Panc1 (cell line): ENCODE data around the gene EIF2B2. TPM values are rescaled to one million over a fixed set of nuclear protein-coding genes. Genes with fewer than 3 reads are reported as not detected.

ENCODE experiments used
- ATAC-seq: fragments of 200-7000 bp; cut with Tn5 transposase; 2 replicates; pipeline ENCODE4 v1.9.1; 2020; ENCODE audit warnings: mild to moderate bottlenecking, moderate library complexity
- BruUV-seq: library from RNA; stranded (reverse); fragments of 400-500 nt; replicated peaks from 2 replicates; lab custom pipeline; 2021; lab: Mats Ljungman, UMichigan
- CTCF ChIA-PET: fragments of 300-600 bp; sonication (Branson Sonifier 250); formaldehyde crosslinking; loops from one replicate; lab custom pipeline; 2022; ENCODE audit warnings: antibody characterized with exemption; lab: Charles Lee
- POLR2A ChIA-PET: fragments of 300-600 bp; sonication (Branson Sonifier 250); formaldehyde crosslinking; loops from one replicate; lab custom pipeline; 2022; ENCODE audit warnings: antibody characterized with exemption; lab: Charles Lee
- DNase-seq: peaks from one replicate; pipeline ENCODE4 v3.0.0-alpha.2; 2010; ENCODE audit warnings: low read depth, low spot score
- H3K27ac ChIP-seq: 2 replicates; pipeline ENCODE4 v1.5.1; 2011; ENCODE audit warnings: mild to moderate bottlenecking, low read length, inconsistent platforms
- H3K27me3 ChIP-seq: fragments of 200-500 bp; sonication (Bioruptor generic); 2 replicates; pipeline ENCODE4 v1.6.0; 2014; ENCODE audit warnings: low read length, inconsistent platforms; ENCODE audit not compliant: control insufficient read depth, insufficient read depth
- H3K36me3 ChIP-seq: fragments of 200-500 bp; sonication (Bioruptor generic); 2 replicates; pipeline ENCODE4 v1.5.1; 2014; ENCODE audit warnings: inconsistent platforms, mild to moderate bottlenecking, low read length, moderate library complexity; ENCODE audit not compliant: control insufficient read depth, insufficient read depth
- H3K4me1 ChIP-seq: 2 replicates; pipeline ENCODE4 v1.5.1; 2011; ENCODE audit warnings: inconsistent platforms, mild to moderate bottlenecking, low read length, moderate library complexity; ENCODE audit not compliant: control insufficient read depth, insufficient read depth
- H3K4me3 ChIP-seq, 2 experiments: 2 replicates each; pipeline ENCODE4 v1.5.1; 2011 to 2012; ENCODE audit warnings: low read depth in 2 of 2, low read length in 2 of 2, mild to moderate bottlenecking in 2 of 2, inconsistent platforms in 1 of 2, moderate library complexity in 1 of 2
- H3K9me3 ChIP-seq: fragments of 200-500 bp; sonication (Bioruptor generic); 2 replicates; pipeline ENCODE4 v1.5.1; 2014; ENCODE audit warnings: low read depth, mild to moderate bottlenecking, inconsistent platforms, low read length, moderate library complexity; ENCODE audit not compliant: control insufficient read depth, insufficient read depth
- POLR2AphosphoS5 ChIP-seq: IDR thresholded peaks from 2 replicates; pipeline ENCODE4 v1.6.1; 2012; ENCODE audit warnings: mild to moderate bottlenecking, low read depth, low read length, moderate library complexity
- SIN3A ChIP-seq: IDR thresholded peaks from 2 replicates; pipeline ENCODE4 v1.6.1; 2012; ENCODE audit warnings: low read depth, mild to moderate bottlenecking, low read length, moderate library complexity, borderline replicate concordance; ENCODE audit not compliant: insufficient read depth
- TCF7L2 ChIP-seq: IDR thresholded peaks from 2 replicates; pipeline ENCODE4 v1.6.1; 2011; ENCODE audit warnings: mild to moderate bottlenecking, low read depth, low read length, inconsistent platforms
- in situ Hi-C: cut with HindIII; loops from 2 replicates; pipeline ENCODE4 v1.10.0; 2016; ENCODE audit warnings: low sequenced_read_pairs, low pct_unique_long_range_greater_than_20kb
- intact Hi-C: fragments of 100-400 bp; cut with micrococcal nuclease; formaldehyde crosslinking; loops from one replicate; pipeline ENCODE4 v1.10.0; 2022; ENCODE audit not compliant: unreplicated experiment
- total RNA-seq: library from RNA; stranded (reverse); gene quantifications from one replicate; pipeline ENCODE4 v1.2.1, GENCODE V29; 2021; ENCODE audit not compliant: unreplicated experiment
- TF ChIP-seq, protein P1 (sequence below): fragments of 450-650 bp; IDR thresholded peaks from 2 replicates; pipeline ENCODE4 v1.5.1; 2017; ENCODE audit warnings: mild to moderate bottlenecking
- TF ChIP-seq, protein P2 (sequence below), 2 experiments: IDR thresholded peaks; 2 replicates each; pipeline ENCODE4 v1.6.1; 2011 to 2012; ENCODE audit warnings: low read depth in 2 of 2, control low read depth in 1 of 2, low read length in 1 of 2, mild to moderate bottlenecking in 1 of 2, moderate library complexity in 1 of 2; ENCODE audit not compliant: insufficient read depth in 1 of 2

Gene EIF2B2
- total RNA-seq, 1 experiment from 2014 or later = 37.5 TPM

DNA sequence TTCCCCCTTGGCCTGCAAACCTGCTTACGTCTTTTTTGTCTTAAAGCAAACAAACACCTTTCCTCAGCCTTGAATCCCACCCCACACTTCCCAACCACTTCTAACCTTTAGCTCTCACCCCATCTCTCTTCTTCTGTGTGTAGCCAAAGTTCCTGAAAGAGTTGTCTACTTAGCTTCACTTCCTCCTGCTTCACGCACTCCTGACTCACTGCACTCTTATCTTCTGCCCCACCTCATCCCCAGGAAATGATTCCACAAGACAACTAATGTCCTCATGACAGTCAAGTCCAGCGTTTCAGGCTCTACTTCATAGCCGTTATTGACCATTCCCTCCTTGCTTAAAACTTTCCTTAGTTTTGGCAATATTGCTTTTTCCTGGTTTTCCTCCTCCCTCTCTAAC is 22.4 kb downstream of the EIF2B2 start:
- DNase-seq (no peak), ATAC-seq (no peak)
- TF ChIP-seq, protein P1, sequence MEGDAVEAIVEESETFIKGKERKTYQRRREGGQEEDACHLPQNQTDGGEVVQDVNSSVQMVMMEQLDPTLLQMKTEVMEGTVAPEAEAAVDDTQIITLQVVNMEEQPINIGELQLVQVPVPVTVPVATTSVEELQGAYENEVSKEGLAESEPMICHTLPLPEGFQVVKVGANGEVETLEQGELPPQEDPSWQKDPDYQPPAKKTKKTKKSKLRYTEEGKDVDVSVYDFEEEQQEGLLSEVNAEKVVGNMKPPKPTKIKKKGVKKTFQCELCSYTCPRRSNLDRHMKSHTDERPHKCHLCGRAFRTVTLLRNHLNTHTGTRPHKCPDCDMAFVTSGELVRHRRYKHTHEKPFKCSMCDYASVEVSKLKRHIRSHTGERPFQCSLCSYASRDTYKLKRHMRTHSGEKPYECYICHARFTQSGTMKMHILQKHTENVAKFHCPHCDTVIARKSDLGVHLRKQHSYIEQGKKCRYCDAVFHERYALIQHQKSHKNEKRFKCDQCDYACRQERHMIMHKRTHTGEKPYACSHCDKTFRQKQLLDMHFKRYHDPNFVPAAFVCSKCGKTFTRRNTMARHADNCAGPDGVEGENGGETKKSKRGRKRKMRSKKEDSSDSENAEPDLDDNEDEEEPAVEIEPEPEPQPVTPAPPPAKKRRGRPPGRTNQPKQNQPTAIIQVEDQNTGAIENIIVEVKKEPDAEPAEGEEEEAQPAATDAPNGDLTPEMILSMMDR = no peak
- TF ChIP-seq, protein P2, sequence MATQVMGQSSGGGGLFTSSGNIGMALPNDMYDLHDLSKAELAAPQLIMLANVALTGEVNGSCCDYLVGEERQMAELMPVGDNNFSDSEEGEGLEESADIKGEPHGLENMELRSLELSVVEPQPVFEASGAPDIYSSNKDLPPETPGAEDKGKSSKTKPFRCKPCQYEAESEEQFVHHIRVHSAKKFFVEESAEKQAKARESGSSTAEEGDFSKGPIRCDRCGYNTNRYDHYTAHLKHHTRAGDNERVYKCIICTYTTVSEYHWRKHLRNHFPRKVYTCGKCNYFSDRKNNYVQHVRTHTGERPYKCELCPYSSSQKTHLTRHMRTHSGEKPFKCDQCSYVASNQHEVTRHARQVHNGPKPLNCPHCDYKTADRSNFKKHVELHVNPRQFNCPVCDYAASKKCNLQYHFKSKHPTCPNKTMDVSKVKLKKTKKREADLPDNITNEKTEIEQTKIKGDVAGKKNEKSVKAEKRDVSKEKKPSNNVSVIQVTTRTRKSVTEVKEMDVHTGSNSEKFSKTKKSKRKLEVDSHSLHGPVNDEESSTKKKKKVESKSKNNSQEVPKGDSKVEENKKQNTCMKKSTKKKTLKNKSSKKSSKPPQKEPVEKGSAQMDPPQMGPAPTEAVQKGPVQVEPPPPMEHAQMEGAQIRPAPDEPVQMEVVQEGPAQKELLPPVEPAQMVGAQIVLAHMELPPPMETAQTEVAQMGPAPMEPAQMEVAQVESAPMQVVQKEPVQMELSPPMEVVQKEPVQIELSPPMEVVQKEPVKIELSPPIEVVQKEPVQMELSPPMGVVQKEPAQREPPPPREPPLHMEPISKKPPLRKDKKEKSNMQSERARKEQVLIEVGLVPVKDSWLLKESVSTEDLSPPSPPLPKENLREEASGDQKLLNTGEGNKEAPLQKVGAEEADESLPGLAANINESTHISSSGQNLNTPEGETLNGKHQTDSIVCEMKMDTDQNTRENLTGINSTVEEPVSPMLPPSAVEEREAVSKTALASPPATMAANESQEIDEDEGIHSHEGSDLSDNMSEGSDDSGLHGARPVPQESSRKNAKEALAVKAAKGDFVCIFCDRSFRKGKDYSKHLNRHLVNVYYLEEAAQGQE (IDR thresholded peaks at IDR 0.05; ENCODE audit: insufficient read depth in 1 of 2, low read depth in 2 of 2, low read length in 1 of 2) = no peak
- TF ChIP-seq SIN3A (no peak), POLR2AphosphoS5 (no peak), TCF7L2 (no peak)
- Histone ChIP-seq H3K27me3 (no peaks in the 10 kb centered on the region), H3K4me3 (no peak overlapping the region), H3K4me1 (no peaks in the 10 kb centered on the region), H3K9me3 (no peaks in the 10 kb centered on the region), H3K27ac (no peak overlapping the region), H3K36me3 (peaks cover 4% of the 10 kb centered on the region; the same call in 1 of the 2 replicates)
- BruUV-seq = no TSS peak
- ChIA-PET CTCF (no interaction called here), POLR2A (no interaction called here)
- intact Hi-C loops = no loop called here
- in situ Hi-C loops = no loop called here

DNA sequence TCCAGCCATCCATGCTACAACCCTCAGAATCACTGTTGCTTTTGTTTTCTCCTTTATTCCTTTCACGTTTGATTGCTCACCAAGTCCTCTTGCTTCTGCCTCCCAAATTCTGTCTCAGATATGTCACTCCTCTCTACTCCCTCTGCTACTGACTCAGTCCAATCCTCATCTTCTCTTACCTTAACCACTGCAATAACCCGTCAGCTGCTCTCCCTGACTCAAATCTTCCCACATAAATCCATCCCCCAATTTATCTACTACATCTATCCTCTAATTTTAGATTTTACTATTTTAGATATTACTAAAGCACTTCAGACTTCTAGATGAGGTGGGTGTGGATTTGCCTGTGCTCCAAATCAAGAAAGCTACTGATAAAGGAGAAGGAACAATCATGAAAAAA is 23.2 kb downstream of the EIF2B2 start:
- TF ChIP-seq, protein P1 = no peak
- TF ChIP-seq SIN3A (no peak), TCF7L2 (no peak), POLR2AphosphoS5 (no peak)
- TF ChIP-seq, protein P2 (IDR thresholded peaks at IDR 0.05; ENCODE audit: insufficient read depth in 1 of 2, low read depth in 2 of 2, low read length in 1 of 2) = no peak
- in situ Hi-C loops (no loop called here), intact Hi-C loops (no loop called here)
- ATAC-seq (no peak), DNase-seq (no peak)
- peaks cover 4% of the 10 kb centered on the region for H3K36me3 ChIP-seq
- H3K27ac ChIP-seq = no peak overlapping the region
- H3K27me3 ChIP-seq = no peaks in the 10 kb centered on the region
- ChIA-PET CTCF (no interaction called here), POLR2A (no interaction called here)
- no peaks in the 10 kb centered on the region for H3K4me1 ChIP-seq
- no peaks in the 10 kb centered on the region for H3K9me3 ChIP-seq
- no TSS peak for BruUV-seq
- no peak overlapping the region for H3K4me3 ChIP-seq
